CD4-positive, alpha-beta T cell treated with Interleukin-4 for 1 hour (primary cell): Measurements from ENCODE around the gene C9.
"Not testable (repeated sequence)": the region's sequence is repeated elsewhere in the genome, so short reads cannot be mapped to it uniquely, and the experiment has no call there.

Experiments
- DNase-seq, 2 donors: peaks; one replicate each; pipeline ENCODE4 v3.0.0-alpha.2; 2020 to 2022

Gene C9

GRCh38 chr5:39370555-39371366 lies 6.5 kb upstream of the C9 start:
- no peak for DNase-seq

GRCh38 chr5:39369123-39369815 lies 5.0 kb upstream of the C9 start:
- DNase-seq, result no peak

GRCh38 chr5:39368116-39368515 lies 3.8 kb upstream of the C9 start:
- no peak for DNase-seq

GRCh38 chr5:39367711-39368110 lies 3.4 kb upstream of the C9 start:
- DNase-seq, result no peak

GRCh38 chr5:39363217-39363616 lies 1.1 kb downstream of the C9 start:
- DNase-seq, result no peak

- no peak for DNase-seq
Measured at GRCh38 chr5:39362646-39363045, 1.6 kb downstream of the C9 start.

GRCh38 chr5:39361306-39361705 lies 3.0 kb downstream of the C9 start:
- no peak for DNase-seq

- no peak for DNase-seq
Measured at GRCh38 chr5:39360471-39361111, 3.7 kb downstream of the C9 start.

- DNase-seq, result no peak
Measured at GRCh38 chr5:39356263-39356662, 8.0 kb downstream of the C9 start.

- DNase-seq, result no peak
Measured at GRCh38 chr5:39355324-39355723, 9.0 kb downstream of the C9 start.

- DNase-seq, result no peak
Measured at GRCh38 chr5:39353717-39354399, 10.4 kb downstream of the C9 start.

- DNase-seq, result no peak
Measured at GRCh38 chr5:39352951-39353350, 11.3 kb downstream of the C9 start.

- no peak for DNase-seq
Measured at GRCh38 chr5:39352170-39352569, 12.1 kb downstream of the C9 start.

- DNase-seq, result no peak
Measured at GRCh38 chr5:39349484-39349883, 14.8 kb downstream of the C9 start.

GRCh38 chr5:39342460-39342859 lies 21.8 kb downstream of the C9 start:
- no peak for DNase-seq

GRCh38 chr5:39341896-39342295 lies 22.4 kb downstream of the C9 start:
- DNase-seq, result no peak

- no peak for DNase-seq
Measured at GRCh38 chr5:39340506-39340905, 23.8 kb downstream of the C9 start.

- no peak for DNase-seq
Measured at GRCh38 chr5:39337252-39337915, 26.9 kb downstream of the C9 start.

- DNase-seq, result not testable (repeated sequence)
Measured at GRCh38 chr5:39334296-39334695, 30.0 kb downstream of the C9 start.

GRCh38 chr5:39333104-39333503 lies 31.2 kb downstream of the C9 start:
- no peak for DNase-seq

GRCh38 chr5:39331861-39332381 lies 32.4 kb downstream of the C9 start:
- DNase-seq, result no peak

GRCh38 chr5:39328731-39329130 lies 35.6 kb downstream of the C9 start:
- no peak for DNase-seq

GRCh38 chr5:39323542-39323941 lies 40.8 kb downstream of the C9 start:
- DNase-seq, result no peak
